Endothelial cell of umbilical vein (primary cell): ENCODE measurements around the gene LRP1B. TPM values are rescaled to one million over a fixed set of nuclear protein-coding genes. Genes with fewer than 3 reads are reported as not detected.

Experiments used
- BruUV-seq: library from RNA; stranded (reverse); fragments of 400-500 nt; replicated peaks from 2 replicates; lab custom pipeline; 2021; lab: Mats Ljungman, UMichigan
- CTCF ChIA-PET: fragments of 300-600, 350-600 bp; sonication (Branson Sonifier 250); formaldehyde crosslinking; loops from one replicate; lab custom pipeline; 2021; ENCODE audit warnings: antibody characterized with exemption, inconsistent platforms; lab: Charles Lee
- POLR2A ChIA-PET: fragments of 300-600, 350-600 bp; sonication (Branson Sonifier 250); formaldehyde crosslinking; loops from one replicate; lab custom pipeline; 2021; ENCODE audit warnings: antibody characterized with exemption, inconsistent platforms; lab: Charles Lee
- DNase-seq: peaks from one replicate; pipeline ENCODE4 v3.0.0-alpha.2; 2011; ENCODE audit warnings: low read depth, low spot score
- FAIRE-seq: peaks from 2 replicates; lab custom pipeline; 2011; peaks lifted over from hg19 to GRCh38; lab: Jason Lieb, UNC
- H2AFZ ChIP-seq: 2 replicates; pipeline ENCODE4 v1.6.0; 2012; ENCODE audit warnings: low read depth, low read length, control low read depth, inconsistent platforms
- H3K27ac ChIP-seq: 2 replicates; pipeline ENCODE4 v1.5.1; 2011; ENCODE audit warnings: low read depth, mild to moderate bottlenecking, control low read depth, low read length, moderate library complexity; ENCODE audit not compliant: insufficient read depth
- H3K27me3 ChIP-seq, 2 experiments: 2 replicates each; pipeline versions ENCODE4 v1.6.0 to v1.6.1; 2011; ENCODE audit warnings: low read length in 2 of 2, mixed read lengths in 1 of 2; ENCODE audit not compliant: control insufficient read depth in 2 of 2, insufficient read depth in 2 of 2
- H3K36me3 ChIP-seq, 2 experiments: 2 replicates in 1 of 2; 3 replicates in 1 of 2; pipeline ENCODE4 v1.5.1; 2011; ENCODE audit warnings: low read length in 2 of 2, mild to moderate bottlenecking in 1 of 2, moderate library complexity in 1 of 2; ENCODE audit not compliant: control insufficient read depth in 2 of 2, insufficient read depth in 2 of 2; ENCODE audit errors: extremely low read depth in 1 of 2
- H3K4me1 ChIP-seq: 3 replicates; pipeline ENCODE4 v1.5.1; 2011; ENCODE audit warnings: mild to moderate bottlenecking, low read length; ENCODE audit not compliant: control insufficient read depth, insufficient read depth; ENCODE audit errors: extremely low read depth
- H3K4me2 ChIP-seq: 2 replicates; pipeline ENCODE4 v1.6.1; 2011; ENCODE audit warnings: low read length, control low read depth, mixed read lengths; ENCODE audit not compliant: insufficient read depth
- H3K4me3 ChIP-seq, 3 experiments: fragments of 200-600 bp in 1 of 3; sonication (generic), shearing (Covaris generic) in 1 of 3; replicated peaks in 1 of 3; 2 replicates each; pipeline ENCODE4 v1.5.1; 2011 to 2016; ENCODE audit warnings: control low read depth in 3 of 3, low read length in 3 of 3, mild to moderate bottlenecking in 2 of 3, inconsistent platforms in 1 of 3, low read depth in 1 of 3, moderate library complexity in 1 of 3; ENCODE audit not compliant: insufficient read depth in 1 of 3
- H3K79me2 ChIP-seq: 2 replicates; pipeline ENCODE4 v1.6.0; 2012; ENCODE audit warnings: low read length, inconsistent platforms; ENCODE audit not compliant: control insufficient read depth, insufficient read depth
- H3K9ac ChIP-seq: replicated peaks from 2 replicates; pipeline ENCODE3; 2011; ENCODE audit warnings: low read length, control low read depth; ENCODE audit not compliant: insufficient read depth; ENCODE audit errors: extremely low read depth
- H3K9me1 ChIP-seq: replicated peaks from 3 replicates; pipeline ENCODE4 v1.6.0; 2011; ENCODE audit warnings: mild to moderate bottlenecking, low read length; ENCODE audit not compliant: control insufficient read depth, insufficient read depth; ENCODE audit errors: extremely low read depth
- H3K9me3 ChIP-seq: replicated peaks from 2 replicates; pipeline ENCODE4 v1.5.1; 2012; ENCODE audit warnings: low read length, inconsistent platforms; ENCODE audit not compliant: control insufficient read depth, insufficient read depth
- H4K20me1 ChIP-seq: replicated peaks from 2 replicates; pipeline ENCODE3; 2011; ENCODE audit warnings: mild to moderate bottlenecking, low read length; ENCODE audit not compliant: control insufficient read depth, insufficient read depth; ENCODE audit errors: extremely low read depth
- EZH2 ChIP-seq: IDR thresholded peaks from 2 replicates; pipeline ENCODE4 v1.6.1; 2012; ENCODE audit warnings: borderline replicate concordance, low read depth, mild to moderate bottlenecking, moderate library complexity, low read length, inconsistent platforms; ENCODE audit not compliant: severe bottlenecking
- FOS ChIP-seq: IDR thresholded peaks from 2 replicates; pipeline ENCODE4 v1.6.1; 2011; ENCODE audit warnings: mild to moderate bottlenecking, low read length, moderate library complexity, borderline replicate concordance; ENCODE audit not compliant: insufficient read depth
- GATA2 ChIP-seq: IDR thresholded peaks from 2 replicates; pipeline ENCODE4 v1.7.0; 2011; ENCODE audit warnings: low read depth, mild to moderate bottlenecking, moderate library complexity, mixed read lengths, low read length; ENCODE audit not compliant: insufficient read length, insufficient read depth
- JUN ChIP-seq: IDR thresholded peaks from 2 replicates; pipeline ENCODE4 v1.6.1; 2011; ENCODE audit warnings: borderline replicate concordance, low read depth; ENCODE audit not compliant: insufficient read length, insufficient read depth
- MYC ChIP-seq: IDR thresholded peaks from one replicate; pipeline ENCODE4 v1.6.1; 2011; ENCODE audit warnings: mild to moderate bottlenecking, low read depth, low read length
- POLR2A ChIP-seq: IDR thresholded peaks from 2 replicates; pipeline ENCODE4 v1.6.1; 2012; ENCODE audit warnings: low read depth, mild to moderate bottlenecking, control low read depth, low read length
- POLR2AphosphoS5 ChIP-seq: IDR thresholded peaks from 2 replicates; pipeline ENCODE4 v1.6.1; 2012; ENCODE audit warnings: low read depth, mild to moderate bottlenecking, control low read depth, low read length, moderate library complexity; ENCODE audit not compliant: insufficient read depth
- dilution Hi-C: fragments of 300-500 bp; cut with MboI; formaldehyde crosslinking; loops from one replicate; pipeline ENCODE4 v1.15.0; 2019; ENCODE audit warnings: low sequenced_read_pairs; ENCODE audit not compliant: extremely low pct_ligation_motif_present
- intact Hi-C: fragments of 100-400 bp; cut with micrococcal nuclease; formaldehyde crosslinking; loops from one replicate; pipeline ENCODE4 v1.10.0; 2022
- polyA plus RNA-seq, 4 experiments: library from polyadenylated mRNA; depleted of rRNA in 3 of 4; stranded (reverse) in 3 of 4; unstranded in 1 of 4; fragments of >200 nt; gene quantifications; 2 replicates each; pipeline versions ENCODE4 v1.2.1 to v1.2.3, GENCODE V29; 2011 to 2012; ENCODE audit warnings: missing spikeins in 1 of 4
- total RNA-seq: library from RNA; stranded (reverse); gene quantifications from 2 replicates; pipeline ENCODE4 v1.2.3, GENCODE V29; 2021
- TF ChIP-seq, protein P1 (sequence below), 2 donors: IDR thresholded peaks; 1 replicate in 1 of 2; 2 replicates in 1 of 2; pipeline ENCODE4 v1.5.1; 2011; ENCODE audit warnings: low read length in 2 of 2, mild to moderate bottlenecking in 2 of 2, moderate library complexity in 2 of 2, control low read depth in 1 of 2, inconsistent platforms in 1 of 2, low read depth in 1 of 2; ENCODE audit not compliant: insufficient read depth in 1 of 2; ENCODE audit errors: extremely low read depth in 1 of 2
- TF ChIP-seq, protein P2 (sequence below): IDR thresholded peaks from 2 replicates; pipeline ENCODE4 v1.6.1; 2011; ENCODE audit not compliant: insufficient read depth, insufficient read length

Gene LRP1B
- total and polyA plus RNA-seq, 2 donors (not counting 3 experiments of a cell fraction or from before 2014, with no cell fraction given): 0.03 to 0.07 TPM

DNA sequence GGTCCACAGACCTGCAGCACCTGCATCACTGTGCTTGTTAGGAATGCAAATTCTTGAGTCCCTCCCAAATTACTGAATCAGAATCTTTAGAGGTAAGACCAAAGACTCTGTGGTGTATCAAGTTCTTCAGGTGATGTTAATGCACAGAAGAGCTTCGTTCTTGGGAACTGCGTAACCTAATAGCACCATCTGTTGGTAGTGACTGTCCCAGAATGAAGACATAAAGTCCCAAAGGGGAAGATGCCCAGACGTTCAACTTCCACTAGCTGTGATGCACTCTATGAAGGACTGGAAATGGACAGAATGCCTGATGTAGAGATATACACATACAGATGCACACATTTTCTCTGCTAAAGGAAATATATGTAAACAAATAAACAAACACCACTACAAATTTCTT is 576.0 kb downstream of the LRP1B start:
- TF ChIP-seq JUN: no peak
- TF ChIP-seq, protein P1, sequence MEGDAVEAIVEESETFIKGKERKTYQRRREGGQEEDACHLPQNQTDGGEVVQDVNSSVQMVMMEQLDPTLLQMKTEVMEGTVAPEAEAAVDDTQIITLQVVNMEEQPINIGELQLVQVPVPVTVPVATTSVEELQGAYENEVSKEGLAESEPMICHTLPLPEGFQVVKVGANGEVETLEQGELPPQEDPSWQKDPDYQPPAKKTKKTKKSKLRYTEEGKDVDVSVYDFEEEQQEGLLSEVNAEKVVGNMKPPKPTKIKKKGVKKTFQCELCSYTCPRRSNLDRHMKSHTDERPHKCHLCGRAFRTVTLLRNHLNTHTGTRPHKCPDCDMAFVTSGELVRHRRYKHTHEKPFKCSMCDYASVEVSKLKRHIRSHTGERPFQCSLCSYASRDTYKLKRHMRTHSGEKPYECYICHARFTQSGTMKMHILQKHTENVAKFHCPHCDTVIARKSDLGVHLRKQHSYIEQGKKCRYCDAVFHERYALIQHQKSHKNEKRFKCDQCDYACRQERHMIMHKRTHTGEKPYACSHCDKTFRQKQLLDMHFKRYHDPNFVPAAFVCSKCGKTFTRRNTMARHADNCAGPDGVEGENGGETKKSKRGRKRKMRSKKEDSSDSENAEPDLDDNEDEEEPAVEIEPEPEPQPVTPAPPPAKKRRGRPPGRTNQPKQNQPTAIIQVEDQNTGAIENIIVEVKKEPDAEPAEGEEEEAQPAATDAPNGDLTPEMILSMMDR (IDR thresholded peaks at IDR 0.05; ENCODE audit: extremely low read depth in 1 of 2, insufficient read depth in 1 of 2, low read depth in 1 of 2, low read length in 2 of 2): peak; percentile 29 to 33
- H4K20me1 ChIP-seq: no peaks in the 10 kb centered on the region

DNA sequence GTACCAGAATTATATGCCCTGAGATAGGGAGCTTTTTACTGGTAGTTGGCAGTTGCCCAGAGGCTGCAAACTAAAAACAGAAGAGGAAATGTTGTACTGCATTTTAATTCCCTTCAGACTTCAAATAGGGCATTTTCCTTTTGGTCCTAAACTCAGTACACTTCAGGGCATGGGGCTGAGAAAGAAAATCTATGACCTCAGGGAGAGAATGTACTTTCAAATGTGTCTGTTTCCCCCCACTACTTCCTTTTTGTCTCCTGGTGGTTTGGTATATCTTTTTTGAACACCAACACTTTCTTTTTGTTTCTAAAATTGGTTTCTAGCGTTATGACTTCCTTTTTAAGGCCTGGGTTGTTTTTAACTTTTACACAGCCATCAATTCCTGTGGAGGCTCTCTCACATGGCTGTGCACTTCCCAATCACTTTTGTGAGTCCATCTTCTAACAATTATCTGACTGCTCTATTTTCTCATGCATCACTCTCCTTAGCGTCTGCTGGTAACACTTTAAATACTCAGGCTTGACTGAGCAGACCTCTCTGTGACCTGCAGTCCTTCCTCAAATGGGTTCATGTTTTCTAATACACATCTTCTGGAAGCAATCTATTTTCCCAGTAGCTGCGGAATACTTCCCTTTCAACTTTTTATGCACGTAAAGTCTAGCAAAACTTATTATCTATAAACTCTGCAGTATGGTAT is 596.0 kb downstream of the LRP1B start:
- Histone ChIP-seq H4K20me1 (no peaks in the 10 kb centered on the region), H3K4me1 (no peaks in the 10 kb centered on the region), H3K27me3 (no peaks in the 10 kb centered on the region), H3K9me1 (no peaks in the 10 kb centered on the region), H2AFZ (peak overlapping the region; percentile 14), H3K9ac (no peak overlapping the region), H3K79me2 (no peaks in the 10 kb centered on the region), H3K27ac (no peak overlapping the region), H3K9me3 (no peaks in the 10 kb centered on the region), H3K4me2 (no peak overlapping the region), H3K36me3 (no peaks in the 10 kb centered on the region), H3K4me3 (no peak overlapping the region)
- no TSS peak for BruUV-seq
- CTCF ChIA-PET: no interaction called here
- TF ChIP-seq, protein P2, sequence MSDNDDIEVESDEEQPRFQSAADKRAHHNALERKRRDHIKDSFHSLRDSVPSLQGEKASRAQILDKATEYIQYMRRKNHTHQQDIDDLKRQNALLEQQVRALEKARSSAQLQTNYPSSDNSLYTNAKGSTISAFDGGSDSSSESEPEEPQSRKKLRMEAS: no peak
- no peak for TF ChIP-seq EZH2
- no peak for TF ChIP-seq POLR2AphosphoS5
- TF ChIP-seq, protein P1 (IDR thresholded peaks at IDR 0.05; ENCODE audit: extremely low read depth in 1 of 2, insufficient read depth in 1 of 2, low read depth in 1 of 2, low read length in 2 of 2): no peak
- no peak for TF ChIP-seq MYC
- no peak for TF ChIP-seq FOS
- TF ChIP-seq GATA2: no peak
- no peak for TF ChIP-seq JUN
- TF ChIP-seq POLR2A: no peak
- POLR2A ChIA-PET: no interaction called here
- intact Hi-C loops: no loop called here
- DNase-seq (peak; percentile 1), FAIRE-seq (peak; percentile 61)
- dilution Hi-C loops: no loop called here

More for the DNA sequence above, 576.0 kb downstream of the LRP1B start:
- H3K79me2 ChIP-seq: no peaks in the 10 kb centered on the region
- BruUV-seq: no TSS peak
- no peak overlapping the region for H3K4me3 ChIP-seq
- dilution Hi-C loops: no loop called here
- peak; percentile 67 for FAIRE-seq
- ChIA-PET CTCF (interaction anchor here (0.6 to 2.6 kb wide), 43 partner anchors 8 to 1765 kb away, joined by 3 to 26 read pairs (median 4); no protein-coding TSS in a partner anchor), POLR2A (no interaction called here)
- intact Hi-C loops: no loop called here
- H3K4me2 ChIP-seq: no peak overlapping the region
- H3K9me3 ChIP-seq: no peaks in the 10 kb centered on the region
- H3K36me3 ChIP-seq: no peaks in the 10 kb centered on the region
- no peak overlapping the region for H3K9ac ChIP-seq
- no peaks in the 10 kb centered on the region for H3K4me1 ChIP-seq
- no peak overlapping the region for H3K27ac ChIP-seq
- H3K27me3 ChIP-seq: no peaks in the 10 kb centered on the region
- H2AFZ ChIP-seq: no peak overlapping the region
- H3K9me1 ChIP-seq: no peaks in the 10 kb centered on the region
- peak; percentile 38 for DNase-seq
